Sigmoid colon (tissue), 4 donors: ENCODE measurements around the gene ABCC3.

ENCODE experiments used
- POLR2A ChIP-seq, 2 donors: fragments of 450-650 bp; IDR thresholded peaks; one replicate each; pipeline ENCODE4 v1.6.1; 2016; ENCODE audit warnings: antibody characterized with exemption in 2 of 2, mild to moderate bottlenecking in 2 of 2, moderate library complexity in 2 of 2
- POLR2AphosphoS5 ChIP-seq, 4 donors: sonication (generic); formaldehyde crosslinking; IDR thresholded peaks; one replicate each; pipeline ENCODE4 v1.6.1; 2017; ENCODE audit warnings: antibody characterized with exemption in 4 of 4
- TF ChIP-seq, protein P1 (sequence below), 4 experiments: fragments of 450-650 bp in 3 of 4; fragments of 200-600 bp in 1 of 4; IDR thresholded peaks; one replicate each; pipeline ENCODE4 v1.5.1; 2016 to 2019; ENCODE audit warnings: antibody characterized with exemption in 4 of 4, mild to moderate bottlenecking in 3 of 4, moderate library complexity in 2 of 4

DNA sequence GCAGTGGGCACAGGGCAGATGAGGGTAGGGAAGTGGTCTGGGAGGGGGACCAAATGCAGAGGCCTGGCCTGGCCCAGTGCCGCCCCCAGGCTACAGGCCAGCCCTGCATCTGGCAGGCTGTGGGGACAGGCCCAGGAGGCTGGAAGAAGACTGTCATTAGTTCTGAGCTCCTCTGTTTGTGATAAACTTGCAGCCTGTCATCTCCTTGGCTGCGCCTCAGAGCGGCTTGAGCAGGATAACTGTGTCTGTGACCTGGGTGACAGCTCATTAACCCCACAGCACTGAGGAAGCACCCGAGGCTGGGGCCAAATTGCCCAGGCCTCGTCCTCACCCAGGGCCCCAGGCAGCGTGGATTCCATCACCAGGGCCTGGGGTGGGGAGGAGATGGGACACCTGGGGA lies 23.9 kb downstream of the ABCC3 start:
- TF ChIP-seq, protein P1, sequence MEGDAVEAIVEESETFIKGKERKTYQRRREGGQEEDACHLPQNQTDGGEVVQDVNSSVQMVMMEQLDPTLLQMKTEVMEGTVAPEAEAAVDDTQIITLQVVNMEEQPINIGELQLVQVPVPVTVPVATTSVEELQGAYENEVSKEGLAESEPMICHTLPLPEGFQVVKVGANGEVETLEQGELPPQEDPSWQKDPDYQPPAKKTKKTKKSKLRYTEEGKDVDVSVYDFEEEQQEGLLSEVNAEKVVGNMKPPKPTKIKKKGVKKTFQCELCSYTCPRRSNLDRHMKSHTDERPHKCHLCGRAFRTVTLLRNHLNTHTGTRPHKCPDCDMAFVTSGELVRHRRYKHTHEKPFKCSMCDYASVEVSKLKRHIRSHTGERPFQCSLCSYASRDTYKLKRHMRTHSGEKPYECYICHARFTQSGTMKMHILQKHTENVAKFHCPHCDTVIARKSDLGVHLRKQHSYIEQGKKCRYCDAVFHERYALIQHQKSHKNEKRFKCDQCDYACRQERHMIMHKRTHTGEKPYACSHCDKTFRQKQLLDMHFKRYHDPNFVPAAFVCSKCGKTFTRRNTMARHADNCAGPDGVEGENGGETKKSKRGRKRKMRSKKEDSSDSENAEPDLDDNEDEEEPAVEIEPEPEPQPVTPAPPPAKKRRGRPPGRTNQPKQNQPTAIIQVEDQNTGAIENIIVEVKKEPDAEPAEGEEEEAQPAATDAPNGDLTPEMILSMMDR (IDR thresholded peaks at IDR 0.05) = no peak
- no peak for TF ChIP-seq POLR2AphosphoS5 (IDR thresholded peaks at IDR 0.05)
- no peak for TF ChIP-seq POLR2A (IDR thresholded peaks at IDR 0.05)
